Transverse colon (tissue), 4 donors: ENCODE results near the gene SSH3. TPM values are rescaled to one million over a fixed set of nuclear protein-coding genes. Genes with fewer than 3 reads are reported as not detected.

Experiments used
- DNase-seq: peaks from one replicate; pipeline ENCODE4 v3.0.0-alpha.2; 2019
- H3K27ac ChIP-seq, 4 donors: fragments of 200-600 bp; sonication (generic); 2 replicates each; pipeline ENCODE4 v1.5.1; 2016 to 2018; ENCODE audit warnings: inconsistent platforms in 4 of 4
- H3K27me3 ChIP-seq: fragments of 200-600 bp; sonication (generic); 2 replicates; pipeline ENCODE4 v1.5.1; 2017; ENCODE audit warnings: inconsistent platforms
- H3K36me3 ChIP-seq, 4 donors: fragments of 200-600 bp; sonication (generic); 2 replicates each; pipeline ENCODE4 v1.5.1; 2017 to 2019; ENCODE audit warnings: inconsistent platforms in 4 of 4
- H3K4me1 ChIP-seq, 4 donors: fragments of 200-600 bp; sonication (generic); 2 replicates each; pipeline ENCODE4 v1.5.1; 2017 to 2020; ENCODE audit warnings: inconsistent platforms in 4 of 4
- H3K4me3 ChIP-seq, 4 donors: fragments of 200-600 bp; sonication (generic); 1 replicate in 1 of 4; 2 replicates in 3 of 4; pipeline versions ENCODE4 v1.5.1 to v1.6.1; 2017 to 2019; ENCODE audit warnings: inconsistent platforms in 4 of 4
- H3K9me3 ChIP-seq, 2 donors: fragments of 200-600 bp; sonication (generic); 2 replicates each; pipeline ENCODE4 v1.5.1; 2017 to 2019; ENCODE audit warnings: inconsistent platforms in 2 of 2
- EP300 ChIP-seq: sonication (generic); formaldehyde crosslinking; IDR thresholded peaks from one replicate; pipeline ENCODE4 v1.6.1; 2017; ENCODE audit warnings: antibody characterized with exemption, low read depth
- POLR2A ChIP-seq: fragments of 450-650 bp; IDR thresholded peaks from one replicate; pipeline ENCODE4 v1.6.1; 2016; ENCODE audit warnings: antibody characterized with exemption, mild to moderate bottlenecking, moderate library complexity
- POLR2AphosphoS5 ChIP-seq, 3 donors: sonication (generic); formaldehyde crosslinking; IDR thresholded peaks; one replicate each; pipeline ENCODE4 v1.6.1; 2016; ENCODE audit warnings: antibody characterized with exemption in 3 of 3
- WGBS, 2 donors: methylation state at CpG; one replicate each; pipeline ENCODE4 v1.1.5; 2018; ENCODE audit warnings: low coverage in 1 of 2; 5-methylcytosine and 5-hydroxymethylcytosine counted together
- in situ Hi-C, 4 donors: fragments of 200-750 bp; cut with MboI; loops; one replicate each; pipeline versions ENCODE4 v1.15.0 to v1.15.1; 2017; ENCODE audit warnings: low sequenced_read_pairs in 3 of 4, low pct_ligation_motif_present in 1 of 4, low pct_unique_long_range_greater_than_20kb in 1 of 4
- intact Hi-C: fragments of 100-400 bp; cut with DNase I; formaldehyde crosslinking; loops from one replicate; pipeline ENCODE4 v1.15.1; 2023; ENCODE audit warnings: low total_unique reads
- total RNA-seq, 4 donors: library from RNA; depleted of rRNA; stranded (reverse); fragments of >200 nt; gene quantifications; one replicate each; pipeline ENCODE4 v1.1.0, GENCODE V29; 2016
- TF ChIP-seq, protein P1 (sequence below), 5 experiments: fragments of 200-600 bp in 3 of 5; fragments of 450-650 bp in 2 of 5; sonication (generic) in 3 of 5; IDR thresholded peaks; 1 replicate in 2 of 5; 2 replicates in 3 of 5; pipeline ENCODE4 v1.5.1; 2016 to 2017; ENCODE audit warnings: antibody characterized with exemption in 5 of 5, inconsistent platforms in 3 of 5, mild to moderate bottlenecking in 2 of 5, moderate library complexity in 1 of 5

Gene SSH3
- total RNA-seq, 4 donors from 2014 or later, result 73.0 to 174 (median 123) TPM

DNA sequence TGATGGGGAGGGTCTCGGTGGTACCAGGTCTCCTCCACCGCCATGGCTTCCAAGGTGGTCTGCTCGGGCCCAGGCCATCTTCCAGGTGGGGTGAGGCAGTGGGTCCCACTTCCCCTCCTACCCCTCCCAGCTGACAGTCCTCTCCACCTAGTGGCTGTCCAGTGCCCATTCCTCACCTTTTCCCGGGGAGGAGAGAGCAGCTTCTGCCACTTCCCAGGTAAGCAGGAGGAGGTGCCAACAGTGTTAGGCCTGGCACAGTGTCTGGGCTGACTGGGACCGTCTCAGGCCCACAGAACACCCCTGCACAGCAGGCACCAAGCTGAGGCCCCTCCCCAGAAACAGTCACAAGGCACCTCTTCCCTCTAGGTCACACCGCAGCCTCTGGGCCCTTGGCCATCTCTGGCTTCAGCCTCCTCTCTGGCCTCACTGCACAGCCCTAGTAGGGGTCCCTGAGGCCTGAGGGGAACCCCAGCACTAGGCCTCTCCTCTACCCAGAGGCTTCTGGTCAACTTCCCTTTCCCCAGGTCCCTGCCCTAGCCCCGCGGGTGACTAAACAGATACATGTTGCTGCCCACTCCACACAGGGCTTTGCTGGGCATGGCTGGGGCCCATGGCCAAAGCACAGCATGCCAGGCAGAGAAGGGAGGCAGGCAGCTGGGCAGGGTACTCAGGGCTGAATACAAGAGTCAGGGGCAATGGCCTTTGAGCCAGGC lies 16.6 kb upstream of the SSH3 start:
- Histone ChIP-seq H3K9me3 (no peaks in the 10 kb centered on the region), H3K27me3 (no peaks in the 10 kb centered on the region), H3K4me3 (no peak overlapping the region), H3K4me1 (peaks cover 22 to 35% (median 32%) of the 10 kb centered on the region in 4 donors), H3K36me3 (peaks cover 0 to 44% (median 24%) of the 10 kb centered on the region in 4 donors), H3K27ac (peak overlapping the region; percentile 91 to 100 (median 98))
- 76% methylated on average over 8 of the region's 8 CpGs; no CpG with 5 or more reads in 1 of the 2 donors for WGBS, 2 donors
- in situ Hi-C loops, result no loop called here
- DNase-seq, result no peak
- TF ChIP-seq POLR2AphosphoS5 (IDR thresholded peaks at IDR 0.05), result no peak
- TF ChIP-seq, protein P1, sequence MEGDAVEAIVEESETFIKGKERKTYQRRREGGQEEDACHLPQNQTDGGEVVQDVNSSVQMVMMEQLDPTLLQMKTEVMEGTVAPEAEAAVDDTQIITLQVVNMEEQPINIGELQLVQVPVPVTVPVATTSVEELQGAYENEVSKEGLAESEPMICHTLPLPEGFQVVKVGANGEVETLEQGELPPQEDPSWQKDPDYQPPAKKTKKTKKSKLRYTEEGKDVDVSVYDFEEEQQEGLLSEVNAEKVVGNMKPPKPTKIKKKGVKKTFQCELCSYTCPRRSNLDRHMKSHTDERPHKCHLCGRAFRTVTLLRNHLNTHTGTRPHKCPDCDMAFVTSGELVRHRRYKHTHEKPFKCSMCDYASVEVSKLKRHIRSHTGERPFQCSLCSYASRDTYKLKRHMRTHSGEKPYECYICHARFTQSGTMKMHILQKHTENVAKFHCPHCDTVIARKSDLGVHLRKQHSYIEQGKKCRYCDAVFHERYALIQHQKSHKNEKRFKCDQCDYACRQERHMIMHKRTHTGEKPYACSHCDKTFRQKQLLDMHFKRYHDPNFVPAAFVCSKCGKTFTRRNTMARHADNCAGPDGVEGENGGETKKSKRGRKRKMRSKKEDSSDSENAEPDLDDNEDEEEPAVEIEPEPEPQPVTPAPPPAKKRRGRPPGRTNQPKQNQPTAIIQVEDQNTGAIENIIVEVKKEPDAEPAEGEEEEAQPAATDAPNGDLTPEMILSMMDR (IDR thresholded peaks at IDR 0.05), result no peak
- no peak for TF ChIP-seq POLR2A
- no peak for TF ChIP-seq EP300
- intact Hi-C loops, result no loop called here

DNA sequence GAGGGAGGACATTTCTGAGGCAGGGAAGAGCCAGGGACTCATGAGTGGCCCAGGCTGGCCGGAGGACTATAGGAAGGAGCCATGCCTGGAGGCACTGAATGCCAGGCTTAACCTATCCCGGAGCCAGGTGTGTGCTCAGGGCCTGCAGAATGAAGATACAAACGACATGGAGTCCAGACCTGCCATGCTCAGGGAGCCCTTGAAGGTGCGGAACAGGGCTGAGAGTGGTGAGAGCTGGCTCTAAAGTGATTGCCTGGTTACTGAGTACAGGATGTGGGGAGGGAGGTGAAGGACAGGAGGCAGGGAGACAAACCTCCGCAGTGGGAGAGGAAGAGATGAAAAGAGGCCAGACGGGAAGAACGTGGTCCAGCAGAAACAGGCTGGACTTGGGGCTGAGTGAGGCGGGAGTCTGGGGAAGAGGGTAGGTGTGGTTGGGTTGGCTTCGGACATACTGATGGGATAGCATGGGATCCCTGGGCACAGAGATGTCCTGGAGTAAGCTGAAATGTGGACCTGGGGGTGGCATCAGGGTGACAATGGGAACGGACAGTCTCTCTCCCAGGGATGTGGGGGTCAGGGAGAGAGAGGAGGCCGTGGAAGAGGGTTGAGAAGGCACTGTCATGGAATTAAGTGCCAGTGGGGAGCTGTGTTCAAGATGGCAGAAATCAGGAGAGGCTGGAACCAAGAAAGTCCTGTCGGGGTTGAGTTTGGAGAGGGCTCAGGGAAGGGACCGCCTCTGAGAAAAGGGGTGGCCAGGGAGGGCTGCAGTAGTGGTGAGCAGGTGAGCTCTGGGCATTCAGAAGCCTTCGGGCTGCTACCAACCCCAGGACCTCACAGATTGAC lies 15.8 kb upstream of the SSH3 start:
- intact Hi-C loops, result no loop called here
- Histone ChIP-seq H3K9me3 (no peaks in the 10 kb centered on the region), H3K4me1 (peaks cover 22 to 35% (median 32%) of the 10 kb centered on the region in 4 donors), H3K27me3 (no peaks in the 10 kb centered on the region), H3K4me3 (peak overlapping the region in 3 of 4 donors; percentile 48 to 77 (median 72)), H3K27ac (peak overlapping the region; percentile 91 to 100 (median 98)), H3K36me3 (peaks cover 0 to 36% (median 20%) of the 10 kb centered on the region in 4 donors)
- TF ChIP-seq, protein P1 (IDR thresholded peaks at IDR 0.05), result no peak
- peak in 1 of 3 donors; percentile 23 for TF ChIP-seq POLR2AphosphoS5 (IDR thresholded peaks at IDR 0.05)
- DNase-seq, result no peak
- 70 to 75% methylated on average over 3 to 14 of the region's 14 CpGs for WGBS, 2 donors
- in situ Hi-C loops, result no loop called here

DNA sequence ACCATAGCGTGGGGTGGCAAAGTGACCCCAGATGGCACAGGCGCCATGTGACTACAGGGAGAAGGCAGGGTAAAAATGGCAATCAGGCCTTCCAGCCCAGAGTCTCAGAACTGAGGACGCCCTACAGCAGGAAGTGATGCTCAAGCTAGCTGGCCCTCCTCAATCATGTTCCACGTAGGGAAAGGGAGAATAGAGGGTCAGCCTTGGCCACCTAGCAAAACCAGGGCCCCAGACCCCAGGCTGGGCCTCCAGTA lies 15.2 kb upstream of the SSH3 start:
- Histone ChIP-seq H3K9me3 (no peaks in the 10 kb centered on the region), H3K4me1 (peaks cover 22 to 38% (median 33%) of the 10 kb centered on the region in 4 donors), H3K27ac (peak overlapping the region; percentile 91 to 100 (median 98)), H3K4me3 (peak overlapping the region in 3 of 4 donors; percentile 48 to 77 (median 72)), H3K27me3 (no peaks in the 10 kb centered on the region), H3K36me3 (peaks cover 0 to 31% (median 16%) of the 10 kb centered on the region in 4 donors)
- in situ Hi-C loops, result no loop called here
- no peak for DNase-seq
- intact Hi-C loops, result no loop called here
- no peak for TF ChIP-seq POLR2AphosphoS5 (IDR thresholded peaks at IDR 0.05)
- no peak for TF ChIP-seq POLR2A
- TF ChIP-seq, protein P1 (IDR thresholded peaks at IDR 0.05), result no peak
- no peak for TF ChIP-seq EP300
- WGBS, 2 donors, result 24% methylated on average over 4 of the region's 4 CpGs; no CpG with 5 or more reads in 1 of the 2 donors

DNA sequence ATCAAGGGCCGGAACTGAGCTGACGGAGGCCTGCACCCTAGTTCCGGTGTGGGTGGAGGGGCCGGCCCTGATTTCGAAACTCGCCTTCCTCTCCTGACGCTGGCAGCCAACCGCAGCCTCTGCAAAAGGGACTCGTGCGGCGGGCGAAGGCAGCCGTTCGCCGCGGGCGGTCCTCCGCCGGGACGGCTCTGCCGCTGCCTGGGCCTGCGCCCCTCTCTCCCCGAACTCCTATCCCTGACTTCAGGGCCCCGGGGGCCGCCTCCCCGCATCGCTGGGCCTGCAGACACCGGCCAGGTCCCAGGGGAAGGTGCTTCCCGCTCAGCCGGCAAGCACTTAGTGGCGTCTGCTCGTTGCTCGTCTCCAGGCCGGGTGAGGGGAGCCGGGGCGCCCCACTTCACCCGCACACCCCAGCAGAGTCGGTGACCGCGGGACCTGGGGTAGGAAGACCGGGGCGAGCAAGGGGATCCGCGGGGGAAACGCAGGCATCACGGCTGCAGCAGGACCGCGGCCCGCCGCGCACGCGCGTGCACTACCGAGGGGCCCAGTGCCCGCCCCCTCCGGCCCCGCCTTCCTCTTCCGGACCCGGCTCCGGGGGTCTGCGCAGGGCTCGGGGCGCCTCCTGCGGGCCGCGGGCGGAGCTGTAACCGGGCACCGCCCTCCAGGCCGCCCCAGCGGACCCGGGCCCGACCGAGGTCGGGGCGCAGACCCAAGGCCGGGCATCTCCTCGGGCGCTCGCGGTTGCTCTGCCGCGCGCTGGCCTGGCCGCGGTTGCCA lies 14.7 kb upstream of the SSH3 start:
- peak; percentile 92 for DNase-seq
- Histone ChIP-seq H3K4me1 (peaks cover 22 to 43% (median 33%) of the 10 kb centered on the region in 4 donors), H3K4me3 (peak overlapping the region; percentile 48 to 77 (median 72)), H3K9me3 (no peaks in the 10 kb centered on the region), H3K27ac (peak overlapping the region; percentile 91 to 100 (median 98)), H3K36me3 (peaks cover 0 to 28% (median 13%) of the 10 kb centered on the region in 4 donors), H3K27me3 (no peaks in the 10 kb centered on the region)
- intact Hi-C loops (no loop called here), in situ Hi-C loops (no loop called here)
- TF ChIP-seq POLR2A (peak; percentile 70), POLR2AphosphoS5 (IDR thresholded peaks at IDR 0.05) (peak; percentile 70 to 86 (median 81)), EP300 (no peak)
- TF ChIP-seq, protein P1 (IDR thresholded peaks at IDR 0.05), result peak in 2 of 5 experiments; percentile 29 to 42
- WGBS, 2 donors, result 1% methylated on average over 67 of the region's 87 CpGs; no CpG with 5 or more reads in 1 of the 2 donors
